ENCODE results near the gene ITGA7. TPM values are rescaled to one million over a fixed set of nuclear protein-coding genes. Genes with fewer than 3 reads are reported as not detected.

ITGA7 gene
- total RNA-seq, 4 donors from 2014 or later = 69.7 to 206 (median 92.0) TPM

DNA sequence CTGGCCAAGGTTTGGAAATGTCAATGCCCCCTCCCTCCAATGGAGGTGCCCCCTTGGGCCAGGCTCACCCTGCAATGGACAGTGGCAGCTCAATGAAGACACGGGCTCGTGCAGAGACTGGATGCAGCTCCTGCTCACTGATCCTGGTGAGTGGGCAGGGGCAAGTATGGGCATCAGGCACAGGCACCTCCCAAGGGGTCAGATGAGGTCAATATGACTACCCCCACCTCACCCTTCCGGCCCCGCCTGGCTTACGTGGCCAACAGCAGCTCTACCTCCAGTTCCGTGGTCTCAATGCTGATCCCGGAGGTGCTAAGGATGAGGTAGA is 13.6 kb downstream of the ITGA7 start:
- no peaks in the 10 kb centered on the region for H3K4me1 ChIP-seq
- peaks cover 0 to 81% of the 10 kb centered on the region in 2 donors for H3K36me3 ChIP-seq
- in situ Hi-C loops (cut with MboI; ENCODE audit: low sequenced_read_pairs in 4 of 4) = no loop called here
- TF ChIP-seq POLR2A (IDR thresholded peaks at IDR 0.05) (no peak), CTCF (IDR thresholded peaks at IDR 0.05 in 4 of 5, conservative IDR thresholded peaks at IDR 0.05 in 1 of 5) (no peak)
- H3K9me3 ChIP-seq = no peaks in the 10 kb centered on the region
- H3K4me3 ChIP-seq = no peak overlapping the region
- no peak for ATAC-seq
- intact Hi-C loops (cut with DNase I; ENCODE audit: low total_unique reads) = no loop called here
- DNase-seq = peak in 1 of 2 donors; percentile 10
- no peaks in the 10 kb centered on the region for H3K27me3 ChIP-seq
- peak overlapping the region in 2 of 4 donors; percentile 42 to 48 for H3K27ac ChIP-seq

DNA sequence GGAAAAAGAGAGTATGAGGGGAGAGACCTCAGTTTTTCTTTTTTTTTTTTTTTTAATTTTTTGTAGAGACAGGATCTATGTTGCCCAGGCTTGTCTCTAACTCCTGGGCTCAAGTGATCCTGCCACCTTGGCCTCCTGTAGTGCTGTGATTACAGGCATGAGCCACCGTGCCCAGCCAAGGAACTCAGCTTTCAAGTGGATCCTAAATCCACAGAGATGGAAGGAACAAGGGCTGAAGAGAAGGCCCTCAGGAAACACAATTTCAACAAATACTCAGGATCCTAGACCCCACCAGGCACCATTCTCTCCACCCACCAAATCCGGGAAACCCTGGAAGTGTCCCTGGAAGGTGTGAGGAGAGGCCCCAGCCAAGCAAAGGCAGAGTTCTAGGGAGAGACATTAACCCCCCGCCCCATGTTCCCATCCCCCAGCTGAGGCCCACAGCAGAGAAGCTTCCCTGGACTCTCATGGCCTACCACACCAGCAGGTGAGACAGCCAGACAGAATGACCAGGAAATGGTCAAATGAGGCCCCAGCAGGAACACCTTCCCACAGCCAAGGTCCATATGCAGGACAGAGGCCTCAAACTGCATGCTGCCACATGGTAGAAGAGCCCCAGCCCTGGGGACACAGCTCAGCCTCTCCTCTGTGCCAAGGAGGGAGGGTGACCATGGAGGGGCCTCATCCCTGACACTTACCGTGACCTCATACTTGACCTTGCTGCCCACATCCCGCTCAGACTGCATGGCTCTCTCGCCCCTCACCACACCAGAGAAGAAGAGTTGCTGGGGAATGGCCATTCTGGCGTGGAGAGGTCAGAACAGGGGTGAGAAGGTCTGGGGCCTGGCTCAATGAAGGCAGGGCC is 14.1 kb downstream of the ITGA7 start:
- Histone ChIP-seq H3K36me3 (peaks cover 0 to 81% of the 10 kb centered on the region in 2 donors), H3K4me1 (no peaks in the 10 kb centered on the region), H3K27me3 (no peaks in the 10 kb centered on the region), H3K27ac (peak overlapping the region in 3 of 4 donors; percentile 5 to 48 (median 42)), H3K9me3 (no peaks in the 10 kb centered on the region), H3K4me3 (no peak overlapping the region)
- in situ Hi-C loops (cut with MboI; ENCODE audit: low sequenced_read_pairs in 4 of 4) = no loop called here
- no peak for TF ChIP-seq POLR2A (IDR thresholded peaks at IDR 0.05)
- intact Hi-C loops (cut with DNase I; ENCODE audit: low total_unique reads) = no loop called here
- ATAC-seq (no peak), DNase-seq (peak in 1 of 2 donors; percentile 8)

DNA sequence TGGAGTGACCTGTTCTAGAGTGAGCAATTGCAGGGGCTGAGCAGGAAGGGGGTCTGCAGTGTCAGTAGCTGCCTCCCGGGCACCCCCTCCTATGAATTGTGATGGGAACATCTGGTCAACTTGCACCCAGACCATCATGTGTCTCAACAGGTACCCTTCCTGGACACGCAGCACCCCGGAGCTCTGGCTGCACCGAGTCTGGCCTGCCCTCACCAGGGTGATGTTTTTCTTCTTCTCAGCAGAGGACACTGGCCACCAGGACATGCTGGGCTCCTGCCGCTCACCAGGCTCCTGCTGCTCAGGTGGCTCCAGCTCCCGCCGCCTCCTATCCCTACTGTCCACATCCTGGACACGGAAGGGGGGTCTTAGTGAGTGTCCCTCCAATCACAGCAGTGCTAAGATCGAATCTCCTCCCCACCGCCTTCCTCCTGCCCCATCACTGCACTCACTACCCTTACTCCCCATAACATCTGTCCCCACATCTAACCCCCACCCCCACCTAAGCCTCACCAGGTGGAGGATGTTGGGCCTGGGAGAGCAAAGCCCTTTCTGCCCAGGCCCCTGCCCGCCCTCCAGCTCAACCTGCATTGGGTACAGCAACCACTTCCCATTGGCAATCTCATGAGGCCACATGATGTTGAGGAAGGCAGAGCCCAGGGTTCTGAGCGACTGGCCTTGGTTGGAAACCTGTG is 14.9 kb downstream of the ITGA7 start:
- Histone ChIP-seq H3K27ac (peak overlapping the region in 1 of 4 donors; percentile 48), H3K4me1 (no peaks in the 10 kb centered on the region), H3K9me3 (no peaks in the 10 kb centered on the region), H3K27me3 (no peaks in the 10 kb centered on the region), H3K36me3 (peaks cover 0 to 81% of the 10 kb centered on the region in 2 donors), H3K4me3 (no peak overlapping the region)
- in situ Hi-C loops (cut with MboI; ENCODE audit: low sequenced_read_pairs in 4 of 4) (no loop called here), intact Hi-C loops (cut with DNase I; ENCODE audit: low total_unique reads) (no loop called here)
- TF ChIP-seq CTCF (IDR thresholded peaks at IDR 0.05 in 4 of 5, conservative IDR thresholded peaks at IDR 0.05 in 1 of 5) (no peak), POLR2A (IDR thresholded peaks at IDR 0.05) (no peak)
- DNase-seq = peak in 1 of 2 donors; percentile 9
- ATAC-seq = no peak

GRCh38 chr12:55688716-55689655 is 18.7 kb downstream of the ITGA7 start:
- Histone ChIP-seq H3K9me3 (no peaks in the 10 kb centered on the region), H3K4me1 (no peaks in the 10 kb centered on the region), H3K27ac (peak overlapping the region in 2 of 4 donors; percentile 9 to 14), H3K4me3 (no peak overlapping the region), H3K36me3 (peaks cover 0 to 66% of the 10 kb centered on the region in 2 donors), H3K27me3 (no peaks in the 10 kb centered on the region)
- intact Hi-C loops (cut with DNase I; ENCODE audit: low total_unique reads) (no loop called here), in situ Hi-C loops (cut with MboI; ENCODE audit: low sequenced_read_pairs in 4 of 4) (no loop called here)
- ATAC-seq (no peak), DNase-seq (no peak)
- TF ChIP-seq CTCF (IDR thresholded peaks at IDR 0.05 in 4 of 5, conservative IDR thresholded peaks at IDR 0.05 in 1 of 5) (no peak), POLR2A (IDR thresholded peaks at IDR 0.05) (no peak)
